HepG2 (cell line): ENCODE results near the gene TBX19. TPM values are rescaled to one million over a fixed set of nuclear protein-coding genes. Genes with fewer than 3 reads are reported as not detected.

Source experiments
- ATAC-seq: fragments of 200-7000 bp; cut with Tn5 transposase; 3 replicates; pipeline ENCODE4 v1.9.1; 2020; ENCODE audit warnings: mild to moderate bottlenecking, moderate library complexity
- BruUV-seq: library from RNA; stranded (reverse); fragments of 400-500 nt; replicated peaks from 2 replicates; lab custom pipeline; 2021; lab: Mats Ljungman, UMichigan
- CTCF ChIA-PET: fragments of 300-600 bp; formaldehyde crosslinking; extraction: SDS; loops from one replicate; lab custom pipeline; 2021; ENCODE audit warnings: low total read pairs, inconsistent platforms, low intra/inter-chr PET ratio; lab: Yijun Ruan, JAX
- POLR2A ChIA-PET: fragments of 350-600 bp; sonication (Branson Sonifier 250); formaldehyde crosslinking; loops from one replicate; lab custom pipeline; 2020; ENCODE audit warnings: antibody characterized with exemption, inconsistent platforms; lab: Yijun Ruan, JAX
- DNase-seq: peaks from one replicate; pipeline ENCODE4 v3.0.0-alpha.2; 2015; ENCODE audit warnings: low spot score
- FAIRE-seq: peaks from 3 replicates; lab custom pipeline; 2011; peaks lifted over from hg19 to GRCh38; lab: Jason Lieb, UNC
- H2AFZ ChIP-seq: one replicate; pipeline ENCODE4 v1.6.1; 2011; ENCODE audit warnings: low read length, inconsistent platforms
- H3K27ac ChIP-seq: fragments of 300-600 bp; 3 replicates; pipeline ENCODE4 v1.8.0; 2011; ENCODE audit warnings: mixed run types, mild to moderate bottlenecking, mixed read lengths, low read length, inconsistent platforms; ENCODE audit not compliant: insufficient read depth; ENCODE audit errors: extremely low read length
- H3K27me3 ChIP-seq, 2 experiments: fragments of 200-600 bp in 1 of 2; 2 replicates in 1 of 2; 3 replicates in 1 of 2; pipeline versions ENCODE4 v1.6.0 to v1.8.0; 2011; ENCODE audit warnings: low read length in 2 of 2, mild to moderate bottlenecking in 2 of 2, moderate library complexity in 2 of 2, inconsistent platforms in 1 of 2; ENCODE audit not compliant: insufficient read depth in 2 of 2, control insufficient read depth in 1 of 2
- H3K36me3 ChIP-seq, 2 experiments: fragments of 200-600 bp in 1 of 2; replicated peaks in 1 of 2; 2 replicates in 1 of 2; 3 replicates in 1 of 2; pipeline versions ENCODE4 v1.5.1 to v1.8.0; 2011; ENCODE audit warnings: low read length in 2 of 2, inconsistent platforms in 1 of 2; ENCODE audit not compliant: insufficient read depth in 2 of 2, control insufficient read depth in 1 of 2
- H3K4me1 ChIP-seq: 2 replicates; pipeline ENCODE4 v1.5.1; 2012; ENCODE audit warnings: low read length, inconsistent platforms; ENCODE audit not compliant: insufficient read depth
- H3K4me2 ChIP-seq: 2 replicates; pipeline ENCODE4 v1.6.0; 2011; ENCODE audit warnings: low read depth, low read length, inconsistent platforms
- H3K4me3 ChIP-seq, 3 experiments: fragments of 200-600 bp in 1 of 3; sonication (generic), shearing (Covaris generic) in 1 of 3; replicated peaks in 1 of 3; 2 replicates each; pipeline ENCODE4 v1.5.1; 2011 to 2016; ENCODE audit warnings: low read length in 3 of 3, inconsistent platforms in 2 of 3, low read depth in 2 of 3, mild to moderate bottlenecking in 2 of 3, control low read depth in 1 of 3, mixed read lengths in 1 of 3; ENCODE audit not compliant: insufficient read depth in 1 of 3
- H3K79me2 ChIP-seq: one replicate; pipeline ENCODE4 v1.6.1; 2011; ENCODE audit warnings: low read length, inconsistent platforms; ENCODE audit not compliant: insufficient read depth
- H3K9ac ChIP-seq: 2 replicates; pipeline ENCODE4 v1.6.0; 2011; ENCODE audit warnings: mild to moderate bottlenecking, low read depth, low read length, inconsistent platforms; ENCODE audit not compliant: insufficient read depth
- H3K9me3 ChIP-seq: 2 replicates; pipeline ENCODE4 v1.5.1; 2012; ENCODE audit warnings: mild to moderate bottlenecking, low read length
- H4K20me1 ChIP-seq: 2 replicates; pipeline ENCODE4 v1.6.0; 2011; ENCODE audit warnings: inconsistent platforms, mild to moderate bottlenecking, low read length, moderate library complexity; ENCODE audit not compliant: insufficient read depth
- CSRNP1 ChIP-seq: sonication (generic); formaldehyde crosslinking; IDR thresholded peaks from 2 replicates; pipeline ENCODE4 v1.8.1; 2023; ENCODE audit warnings: mild to moderate bottlenecking, missing genetic modification reagents
- NFE2L1 ChIP-seq: sonication (generic); formaldehyde crosslinking; IDR thresholded peaks from 2 replicates; pipeline ENCODE4 v1.4.0; 2020; ENCODE audit warnings: missing genetic modification reagents, mild to moderate bottlenecking, borderline replicate concordance
- NR2F2 ChIP-seq: IDR thresholded peaks from 2 replicates; pipeline ENCODE4 v1.6.1; 2012; ENCODE audit warnings: low read depth, inconsistent platforms, borderline replicate concordance
- ZMYM2 ChIP-seq: sonication (generic); formaldehyde crosslinking; IDR thresholded peaks from 2 replicates; pipeline ENCODE4 v1.8.0; 2022; ENCODE audit warnings: mild to moderate bottlenecking, missing genetic modification reagents
- ZNF510 ChIP-seq: sonication (generic); formaldehyde crosslinking; IDR thresholded peaks from 2 replicates; pipeline ENCODE4 v1.4.0; 2020; ENCODE audit warnings: low read depth, mild to moderate bottlenecking, missing genetic modification reagents
- ZNF597 ChIP-seq: sonication (generic); formaldehyde crosslinking; IDR thresholded peaks from 2 replicates; pipeline ENCODE4 v1.5.0; 2020; ENCODE audit warnings: missing genetic modification reagents
- ZNF713 ChIP-seq: sonication (generic); formaldehyde crosslinking; IDR thresholded peaks from 2 replicates; pipeline ENCODE4 v1.4.0; 2020; ENCODE audit warnings: mild to moderate bottlenecking, missing genetic modification reagents
- ZNF781 ChIP-seq: sonication (generic); formaldehyde crosslinking; IDR thresholded peaks from 2 replicates; pipeline ENCODE4 v1.5.1; 2020; ENCODE audit warnings: borderline replicate concordance, mild to moderate bottlenecking, missing genetic modification reagents; ENCODE audit errors: not compliant biosample characterization
- ZZZ3 ChIP-seq: sonication (generic); formaldehyde crosslinking; IDR thresholded peaks from 2 replicates; pipeline ENCODE4 v1.4.0; 2020; ENCODE audit warnings: missing genetic modification reagents, mild to moderate bottlenecking, borderline replicate concordance
- WGBS: methylation state at CpG from one replicate; pipeline ENCODE4 v1.1.6; 2017; ENCODE audit warnings: low lambda C conversion rate; 5-methylcytosine and 5-hydroxymethylcytosine counted together
- in situ Hi-C: cut with HindIII; loops from 2 replicates; pipeline ENCODE4 v1.10.0; 2017; ENCODE audit warnings: low pct_unique_long_range_greater_than_20kb; ENCODE audit not compliant: extremely low pct_ligation_motif_present
- intact Hi-C: fragments of 100-400 bp; cut with micrococcal nuclease; formaldehyde crosslinking; loops from one replicate; pipeline ENCODE4 v1.10.0; 2022; ENCODE audit not compliant: unreplicated experiment
- polyA plus RNA-seq, 8 experiments: library from polyadenylated mRNA; depleted of rRNA in 3 of 8; stranded (reverse) in 7 of 8; unstranded in 1 of 8; fragments of >200 nt; fragmentation: Illumina TruSeq in 4 of 8; extraction: Trizol in 4 of 8; gene quantifications; 2 replicates each; pipeline versions ENCODE4 v1.2.1 to v1.2.3, GENCODE V29; 2011 to 2016; ENCODE audit warnings: low read depth in 4 of 8, missing spikeins in 1 of 8, mixed read lengths in 1 of 8; ENCODE audit not compliant: insufficient read depth in 1 of 8
- total RNA-seq, 5 experiments: library from RNA; depleted of rRNA; stranded (reverse); fragments of >200 nt; fragmentation: Illumina TruSeq; extraction: Trizol; gene quantifications; 2 replicates each; pipeline ENCODE4 v1.2.3, GENCODE V29; 2016; ENCODE audit warnings: low read depth in 1 of 5
- TF ChIP-seq, protein P1 (sequence below): sonication (generic); formaldehyde crosslinking; IDR thresholded peaks from 2 replicates; pipeline ENCODE4 v1.8.1; 2022; ENCODE audit warnings: low read depth, mild to moderate bottlenecking, missing genetic modification reagents

TBX19 gene
- total and polyA plus RNA-seq, 2 of the 13 experiments (the other 11 are each of a cell fraction or from before 2014, with no cell fraction given), result 0.31 to 1.4 TPM

DNA sequence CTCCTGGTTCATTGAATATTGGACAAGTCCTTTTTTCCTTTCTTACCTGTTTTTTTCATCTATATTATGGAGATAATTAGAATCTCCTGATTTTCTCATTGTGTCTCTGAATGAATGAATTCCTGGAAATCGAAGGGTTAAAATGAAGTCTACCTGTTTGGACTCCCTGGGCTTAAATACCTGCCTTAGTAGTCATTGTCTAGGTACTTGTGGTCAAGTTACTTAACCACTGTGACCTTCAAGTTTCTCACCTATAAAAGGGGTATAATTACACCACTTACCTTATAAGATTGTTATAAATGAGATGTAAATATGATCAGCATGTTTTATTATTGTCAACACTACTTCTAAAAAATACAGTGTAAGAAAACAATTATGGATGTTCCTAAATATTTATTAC is 9.0 kb upstream of the TBX19 start:
- 21% methylated on average over 1 of the region's 1 CpG for WGBS
- Histone ChIP-seq H3K4me3 (no peak overlapping the region), H3K27ac (no peak overlapping the region), H2AFZ (no peak overlapping the region), H3K27me3 (no peaks in the 10 kb centered on the region), H3K9ac (no peak overlapping the region), H3K4me1 (no peaks in the 10 kb centered on the region), H4K20me1 (no peaks in the 10 kb centered on the region), H3K4me2 (no peak overlapping the region), H3K36me3 (no peaks in the 10 kb centered on the region), H3K9me3 (no peaks in the 10 kb centered on the region), H3K79me2 (no peaks in the 10 kb centered on the region)
- intact Hi-C loops, result no loop called here
- ATAC-seq (no peak), FAIRE-seq (no peak), DNase-seq (no peak)
- in situ Hi-C loops, result no loop called here
- BruUV-seq, result no TSS peak
- ChIA-PET POLR2A (no interaction called here), CTCF (no interaction called here)
- no peak for TF ChIP-seq CSRNP1 (CRISPR knock-in tag)
- TF ChIP-seq ZNF781 (CRISPR knock-in tag), result no peak
- no peak for TF ChIP-seq ZNF713 (CRISPR knock-in tag)

GRCh38 chr1:168273575-168273974 is 7.1 kb upstream of the TBX19 start:
- Histone ChIP-seq H3K4me3 (no peak overlapping the region), H2AFZ (no peak overlapping the region), H3K27ac (no peak overlapping the region), H3K9me3 (no peaks in the 10 kb centered on the region), H3K79me2 (no peaks in the 10 kb centered on the region), H3K4me1 (no peaks in the 10 kb centered on the region), H4K20me1 (no peaks in the 10 kb centered on the region), H3K9ac (no peak overlapping the region), H3K4me2 (no peak overlapping the region), H3K36me3 (no peaks in the 10 kb centered on the region), H3K27me3 (no peaks in the 10 kb centered on the region)
- ChIA-PET CTCF (no interaction called here), POLR2A (no interaction called here)
- FAIRE-seq, result no peak
- BruUV-seq, result no TSS peak
- ATAC-seq, result no peak
- in situ Hi-C loops (no loop called here), intact Hi-C loops (no loop called here)
- WGBS, result 77% methylated on average over 1 of the region's 1 CpG
- no peak for DNase-seq
- no peak for TF ChIP-seq NR2F2
- TF ChIP-seq ZZZ3 (CRISPR knock-in tag), result no peak
- TF ChIP-seq, protein P1, sequence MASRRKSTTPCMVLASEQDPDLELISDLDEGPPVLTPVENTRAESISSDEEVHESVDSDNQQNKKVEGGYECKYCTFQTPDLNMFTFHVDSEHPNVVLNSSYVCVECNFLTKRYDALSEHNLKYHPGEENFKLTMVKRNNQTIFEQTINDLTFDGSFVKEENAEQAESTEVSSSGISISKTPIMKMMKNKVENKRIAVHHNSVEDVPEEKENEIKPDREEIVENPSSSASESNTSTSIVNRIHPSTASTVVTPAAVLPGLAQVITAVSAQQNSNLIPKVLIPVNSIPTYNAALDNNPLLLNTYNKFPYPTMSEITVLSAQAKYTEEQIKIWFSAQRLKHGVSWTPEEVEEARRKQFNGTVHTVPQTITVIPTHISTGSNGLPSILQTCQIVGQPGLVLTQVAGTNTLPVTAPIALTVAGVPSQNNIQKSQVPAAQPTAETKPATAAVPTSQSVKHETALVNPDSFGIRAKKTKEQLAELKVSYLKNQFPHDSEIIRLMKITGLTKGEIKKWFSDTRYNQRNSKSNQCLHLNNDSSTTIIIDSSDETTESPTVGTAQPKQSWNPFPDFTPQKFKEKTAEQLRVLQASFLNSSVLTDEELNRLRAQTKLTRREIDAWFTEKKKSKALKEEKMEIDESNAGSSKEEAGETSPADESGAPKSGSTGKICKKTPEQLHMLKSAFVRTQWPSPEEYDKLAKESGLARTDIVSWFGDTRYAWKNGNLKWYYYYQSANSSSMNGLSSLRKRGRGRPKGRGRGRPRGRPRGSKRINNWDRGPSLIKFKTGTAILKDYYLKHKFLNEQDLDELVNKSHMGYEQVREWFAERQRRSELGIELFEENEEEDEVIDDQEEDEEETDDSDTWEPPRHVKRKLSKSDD, result no peak
- TF ChIP-seq ZNF597, result no peak
- TF ChIP-seq ZMYM2 (CRISPR knock-in tag), result no peak
- TF ChIP-seq ZNF510 (CRISPR knock-in tag), result no peak
- TF ChIP-seq NFE2L1 (CRISPR knock-in tag), result no peak
